OCI-LY3 (cell line): Measurements from ENCODE around the gene CCDC136.

ENCODE experiments used
- H2AFZ ChIP-seq: fragments of 200-600, 300-600 bp; shearing (Covaris generic); 2 replicates; pipeline ENCODE4 v1.6.0; 2014; ENCODE audit warnings: antibody characterized with exemption, low read depth, low read length
- H3K27ac ChIP-seq: fragments of 200-600, 300-600 bp; sonication (generic); 2 replicates; pipeline ENCODE4 v1.5.1; 2014; ENCODE audit warnings: mild to moderate bottlenecking, low read length, moderate library complexity, mixed read lengths
- H3K27me3 ChIP-seq: fragments of 200-600, 300-600 bp; sonication (generic); 2 replicates; pipeline ENCODE4 v1.6.1; 2014; ENCODE audit warnings: low read depth, low read length, mixed read lengths
- H3K36me3 ChIP-seq: fragments of 200-600, 300-600 bp; sonication (generic); replicated peaks from 2 replicates; pipeline ENCODE3; 2014; ENCODE audit warnings: low read depth, low read length, mixed read lengths
- H3K4me1 ChIP-seq: fragments of 300-600, 200-600 bp; sonication (generic); 2 replicates; pipeline ENCODE4 v1.6.1; 2014; ENCODE audit warnings: low read length, mixed read lengths
- H3K4me2 ChIP-seq: fragments of 200-600, 300-600 bp; sonication (generic); 2 replicates; pipeline ENCODE4 v1.6.1; 2014; ENCODE audit warnings: low read length, mixed read lengths
- H3K4me3 ChIP-seq: fragments of 300-600, 200-600 bp; sonication (generic); 2 replicates; pipeline ENCODE4 v1.5.1; 2014; ENCODE audit warnings: antibody characterized with exemption, mild to moderate bottlenecking, low read length, moderate library complexity
- H3K79me2 ChIP-seq: fragments of 300-600, 200-600 bp; shearing (Covaris generic); 2 replicates; pipeline ENCODE4 v1.6.1; 2014; ENCODE audit warnings: mild to moderate bottlenecking, low read length, mixed read lengths
- H3K9ac ChIP-seq: fragments of 300-600, 200-600 bp; shearing (Covaris generic); 2 replicates; pipeline ENCODE4 v1.6.0; 2014; ENCODE audit warnings: mild to moderate bottlenecking, low read length, moderate library complexity
- H3K9me3 ChIP-seq: fragments of 200-600, 300-600 bp; shearing (Covaris generic); 2 replicates; pipeline ENCODE4 v1.6.1; 2014; ENCODE audit warnings: low read length, mixed read lengths; ENCODE audit not compliant: insufficient read depth
- H4K20me1 ChIP-seq: fragments of 200-600, 300-600 bp; sonication (generic); 2 replicates; pipeline ENCODE4 v1.6.1; 2016; ENCODE audit warnings: low read length, mixed read lengths; ENCODE audit not compliant: insufficient read depth
- EZH2phosphoT487 ChIP-seq: fragments of 200-600 bp; shearing (Covaris generic); IDR thresholded peaks from 2 replicates; pipeline ENCODE4 v1.6.1; 2018; ENCODE audit warnings: antibody characterized with exemption, mixed run types, low read depth
- TF ChIP-seq, protein P1 (sequence below): fragments of 200-600, 300-600 bp; sonication (generic); IDR thresholded peaks from 2 replicates; pipeline ENCODE4 v1.5.1; 2014; ENCODE audit warnings: antibody characterized with exemption, low read length, low read depth

CCDC136 gene

DNA sequence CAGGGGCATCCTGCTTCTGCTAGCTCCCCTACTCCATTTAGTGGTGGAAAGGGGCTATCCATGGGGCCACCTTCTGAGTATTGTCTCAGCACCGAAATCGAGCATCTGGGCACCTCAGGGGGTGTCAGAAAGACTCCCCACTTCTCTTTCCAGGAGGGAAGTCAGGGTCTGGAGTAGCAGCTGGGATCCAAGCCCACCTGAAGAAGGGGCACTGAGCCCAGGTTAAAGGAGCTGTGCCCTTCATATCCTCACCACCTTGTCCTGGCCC is 41.0 kb downstream of the CCDC136 start:
- Histone ChIP-seq H3K4me3 (no peak overlapping the region), H3K4me2 (no peak overlapping the region), H3K9me3 (no peaks in the 10 kb centered on the region), H3K27me3 (no peaks in the 10 kb centered on the region), H3K27ac (no peak overlapping the region), H3K9ac (no peak overlapping the region), H2AFZ (no peak overlapping the region), H3K79me2 (no peaks in the 10 kb centered on the region), H3K36me3 (no peaks in the 10 kb centered on the region), H4K20me1 (no peaks in the 10 kb centered on the region), H3K4me1 (peaks cover 6% of the 10 kb centered on the region)
- no peak for TF ChIP-seq EZH2phosphoT487
- TF ChIP-seq, protein P1, sequence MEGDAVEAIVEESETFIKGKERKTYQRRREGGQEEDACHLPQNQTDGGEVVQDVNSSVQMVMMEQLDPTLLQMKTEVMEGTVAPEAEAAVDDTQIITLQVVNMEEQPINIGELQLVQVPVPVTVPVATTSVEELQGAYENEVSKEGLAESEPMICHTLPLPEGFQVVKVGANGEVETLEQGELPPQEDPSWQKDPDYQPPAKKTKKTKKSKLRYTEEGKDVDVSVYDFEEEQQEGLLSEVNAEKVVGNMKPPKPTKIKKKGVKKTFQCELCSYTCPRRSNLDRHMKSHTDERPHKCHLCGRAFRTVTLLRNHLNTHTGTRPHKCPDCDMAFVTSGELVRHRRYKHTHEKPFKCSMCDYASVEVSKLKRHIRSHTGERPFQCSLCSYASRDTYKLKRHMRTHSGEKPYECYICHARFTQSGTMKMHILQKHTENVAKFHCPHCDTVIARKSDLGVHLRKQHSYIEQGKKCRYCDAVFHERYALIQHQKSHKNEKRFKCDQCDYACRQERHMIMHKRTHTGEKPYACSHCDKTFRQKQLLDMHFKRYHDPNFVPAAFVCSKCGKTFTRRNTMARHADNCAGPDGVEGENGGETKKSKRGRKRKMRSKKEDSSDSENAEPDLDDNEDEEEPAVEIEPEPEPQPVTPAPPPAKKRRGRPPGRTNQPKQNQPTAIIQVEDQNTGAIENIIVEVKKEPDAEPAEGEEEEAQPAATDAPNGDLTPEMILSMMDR = no peak

DNA sequence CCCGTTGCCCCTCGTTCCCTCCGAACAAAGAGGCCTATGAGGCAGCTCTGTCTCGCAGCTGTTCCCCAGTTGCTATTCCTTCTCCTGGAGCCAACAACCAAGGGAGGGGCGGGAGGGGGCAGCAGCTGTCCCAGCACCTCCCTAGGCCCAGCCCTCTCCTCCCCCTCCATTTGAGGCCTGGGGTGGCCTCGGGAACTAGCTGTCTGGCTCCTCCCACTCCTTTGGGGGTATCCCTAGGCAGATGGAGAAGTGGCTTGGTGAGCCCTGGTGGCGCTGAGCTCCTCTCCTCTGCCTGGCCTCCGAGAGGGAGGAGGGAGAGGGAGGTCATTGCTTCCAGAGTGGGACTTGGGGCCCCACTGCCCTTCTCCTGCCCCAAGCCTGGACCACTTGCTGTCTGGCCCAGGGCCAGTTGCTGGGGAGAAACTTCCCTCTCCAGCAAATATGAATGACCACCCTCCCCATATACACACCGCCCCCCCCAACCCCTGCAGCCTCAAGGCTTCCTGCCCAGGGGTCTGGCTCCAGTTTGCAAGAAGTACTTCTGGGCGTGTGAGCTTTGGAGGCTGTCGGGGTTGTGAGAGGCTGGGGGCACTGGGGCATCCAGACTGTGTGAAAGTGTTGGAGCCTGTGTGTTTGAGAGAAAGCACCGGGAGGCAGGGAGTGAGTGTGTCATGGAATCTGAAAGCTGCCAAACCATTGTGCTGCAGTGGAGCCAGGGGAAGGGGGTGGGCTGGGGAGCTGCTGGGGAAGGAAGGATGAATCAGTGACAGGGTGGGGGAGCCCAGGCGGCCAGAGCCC is 41.6 kb downstream of the CCDC136 start:
- H3K27ac ChIP-seq = no peak overlapping the region
- H3K4me3 ChIP-seq = no peak overlapping the region
- no peaks in the 10 kb centered on the region for H4K20me1 ChIP-seq
- H3K36me3 ChIP-seq = no peaks in the 10 kb centered on the region
- H3K27me3 ChIP-seq = no peaks in the 10 kb centered on the region
- no peaks in the 10 kb centered on the region for H3K79me2 ChIP-seq
- no peak overlapping the region for H2AFZ ChIP-seq
- H3K9ac ChIP-seq = no peak overlapping the region
- H3K9me3 ChIP-seq = no peaks in the 10 kb centered on the region
- H3K4me2 ChIP-seq = no peak overlapping the region
- peaks cover 6% of the 10 kb centered on the region for H3K4me1 ChIP-seq
- no peak for TF ChIP-seq EZH2phosphoT487
- TF ChIP-seq, protein P1 = no peak

DNA sequence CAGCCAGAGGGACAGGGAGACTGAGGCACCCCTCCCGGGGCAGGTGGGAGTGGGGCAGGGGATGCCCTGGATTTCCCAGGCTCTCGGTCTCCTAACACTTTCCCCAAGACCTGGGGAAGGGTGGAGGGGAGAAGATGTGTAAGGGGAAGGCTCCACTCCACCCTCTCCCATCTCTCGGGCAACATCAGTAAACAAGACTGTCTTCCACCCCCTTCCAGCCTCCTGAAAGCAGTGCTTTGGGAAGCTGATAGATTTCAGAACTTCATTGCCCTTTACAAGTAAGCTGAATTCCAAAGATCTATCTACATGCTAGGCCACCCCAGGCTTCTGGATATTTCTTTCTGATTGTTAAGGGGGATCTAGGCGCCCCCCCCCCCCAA is 42.2 kb downstream of the CCDC136 start:
- Histone ChIP-seq H3K9me3 (no peaks in the 10 kb centered on the region), H2AFZ (no peak overlapping the region), H3K27ac (no peak overlapping the region), H3K4me1 (peaks cover 6% of the 10 kb centered on the region), H3K79me2 (no peaks in the 10 kb centered on the region), H3K4me3 (no peak overlapping the region), H3K4me2 (no peak overlapping the region), H4K20me1 (no peaks in the 10 kb centered on the region), H3K36me3 (no peaks in the 10 kb centered on the region), H3K9ac (no peak overlapping the region), H3K27me3 (no peaks in the 10 kb centered on the region)
- TF ChIP-seq, protein P1 = no peak
- no peak for TF ChIP-seq EZH2phosphoT487

DNA sequence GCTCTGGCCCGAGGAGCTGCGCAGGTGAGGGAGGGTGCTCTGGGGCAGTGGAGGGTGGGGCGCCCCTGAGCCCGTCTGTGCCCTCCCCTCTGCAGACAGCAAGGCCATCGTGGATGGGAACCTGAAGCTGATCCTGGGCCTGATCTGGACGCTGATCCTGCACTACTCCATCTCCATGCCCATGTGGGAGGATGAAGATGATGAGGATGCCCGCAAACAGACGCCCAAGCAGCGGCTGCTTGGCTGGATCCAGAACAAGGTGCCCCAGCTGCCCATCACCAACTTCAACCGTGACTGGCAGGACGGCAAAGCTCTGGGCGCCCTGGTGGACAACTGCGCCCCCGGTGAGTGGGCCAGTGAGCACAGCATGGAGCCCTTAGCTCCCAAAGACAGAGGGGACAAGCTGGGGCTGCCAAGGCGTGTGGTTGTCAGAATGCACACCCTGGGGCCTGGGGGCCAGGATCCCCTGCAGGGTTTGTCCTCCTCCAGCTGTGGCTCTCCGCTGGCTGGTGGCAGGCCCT is 43.5 kb downstream of the CCDC136 start:
- Histone ChIP-seq H2AFZ (no peak overlapping the region), H3K4me2 (no peak overlapping the region), H3K36me3 (no peaks in the 10 kb centered on the region), H3K79me2 (no peaks in the 10 kb centered on the region), H3K4me1 (peaks cover 6% of the 10 kb centered on the region), H3K4me3 (no peak overlapping the region), H4K20me1 (no peaks in the 10 kb centered on the region), H3K9me3 (no peaks in the 10 kb centered on the region), H3K27me3 (no peaks in the 10 kb centered on the region), H3K27ac (no peak overlapping the region), H3K9ac (no peak overlapping the region)
- TF ChIP-seq EZH2phosphoT487 = no peak
